ENCODE data around the gene RNF183.
A peak's percentile ranks its signal among the peaks of the same experiment; 100 is the strongest.
"Not testable (repeated sequence)": the region's sequence is repeated elsewhere in the genome, so short reads cannot be mapped to it uniquely, and the experiment has no call there.

Gene RNF183

DNA sequence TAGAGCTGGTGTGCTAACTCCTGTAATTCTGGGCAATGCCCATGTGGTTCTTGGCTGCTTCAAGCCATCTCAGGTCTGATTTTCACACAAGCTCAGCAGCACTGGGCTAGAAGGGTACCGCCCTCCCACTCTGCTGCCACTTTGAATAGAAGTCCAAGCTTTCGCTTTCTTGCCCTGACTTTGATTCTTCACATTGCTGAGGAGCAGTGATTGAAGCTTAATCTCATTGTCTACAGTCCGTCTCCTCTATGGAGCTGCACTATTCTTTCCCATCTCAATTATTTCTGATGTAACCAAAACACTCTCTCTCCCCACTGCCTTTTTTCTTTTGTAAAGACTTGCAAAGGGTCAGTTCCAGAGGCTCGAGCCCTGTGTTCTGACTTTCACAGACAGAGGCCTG lies 12.9 kb upstream of the RNF183 start:
- DNase-seq, result no peak

DNA sequence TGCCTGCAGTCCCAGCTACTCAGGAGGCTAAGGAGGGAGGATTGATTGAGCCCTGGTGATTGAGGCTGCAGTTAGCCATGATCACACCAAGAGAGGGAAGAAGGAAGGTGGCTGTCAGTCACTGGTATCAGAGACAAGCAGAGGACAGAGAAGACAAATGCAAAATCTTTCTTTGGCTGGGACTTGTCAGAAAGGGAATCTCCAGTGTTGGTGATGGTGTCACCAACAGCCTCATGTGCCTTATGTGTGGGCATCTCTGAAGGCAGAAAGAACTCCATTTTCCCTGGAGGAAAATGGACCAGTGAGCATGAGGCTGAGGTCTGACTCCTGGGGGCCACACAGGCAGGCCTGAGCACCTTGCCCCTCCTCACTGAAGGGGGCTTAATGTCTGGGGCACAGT lies 12.1 kb upstream of the RNF183 start:
- DNase-seq, result no peak

DNA sequence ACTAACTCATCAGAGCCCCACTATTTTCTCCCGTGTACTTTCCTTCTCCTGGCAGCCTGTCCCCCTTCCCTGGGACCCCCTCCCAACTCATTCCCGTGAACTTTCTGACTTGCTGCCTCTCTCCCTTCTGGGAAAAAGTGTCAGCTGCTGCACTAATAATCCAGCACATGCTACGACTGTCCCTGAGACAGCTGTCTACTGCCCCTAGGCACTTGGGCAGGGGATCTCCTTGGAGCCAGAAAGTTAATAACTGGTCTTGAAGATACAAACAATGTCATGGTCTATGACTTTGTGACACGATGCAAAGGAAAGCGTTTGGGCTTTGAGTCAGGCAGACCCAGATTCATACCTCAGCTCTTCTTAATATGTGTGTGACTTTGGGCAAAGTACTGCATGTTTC lies 10.1 kb upstream of the RNF183 start:
- DNase-seq, result no peak

DNA sequence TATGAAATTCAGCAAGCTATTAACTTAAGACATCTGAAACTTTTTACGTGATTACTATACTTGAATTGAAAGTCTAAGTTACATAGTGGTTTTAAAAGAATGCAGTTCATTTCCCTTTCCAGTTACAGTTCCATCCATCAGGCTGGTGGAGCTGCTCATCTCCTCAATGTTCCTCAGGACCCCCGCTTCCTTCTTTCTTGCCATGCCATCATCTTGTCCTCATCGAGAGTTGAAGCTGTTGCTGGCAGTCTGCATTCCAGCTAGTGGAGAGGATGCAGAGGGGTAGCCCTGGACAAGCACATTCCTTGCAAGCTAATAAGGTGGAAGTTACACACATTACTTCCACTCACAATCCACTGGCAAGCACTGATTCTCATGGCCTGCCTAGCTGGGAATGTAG lies 8.8 kb upstream of the RNF183 start:
- DNase-seq, result no peak

DNA sequence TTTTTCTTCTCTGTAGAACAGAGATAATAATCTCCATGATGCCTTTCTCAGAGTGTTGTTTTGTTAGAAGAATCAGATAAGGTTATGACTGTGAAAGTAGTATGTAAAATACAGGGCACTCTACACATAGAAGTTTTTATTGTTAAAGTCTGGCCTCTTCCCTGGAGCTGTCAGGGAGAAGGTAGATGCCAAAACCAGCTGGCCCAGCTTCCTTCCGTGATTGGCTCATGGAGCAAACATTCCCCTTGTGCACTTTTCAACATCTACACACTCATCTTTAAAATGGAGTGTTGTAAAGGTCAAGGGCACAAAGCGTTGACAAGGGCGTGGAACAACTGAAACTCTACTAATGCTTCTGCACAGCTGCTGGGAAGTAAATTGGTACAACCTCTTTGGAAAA lies 7.4 kb upstream of the RNF183 start:
- peak in 1 of 5 experiments; percentile 38 for DNase-seq

DNA sequence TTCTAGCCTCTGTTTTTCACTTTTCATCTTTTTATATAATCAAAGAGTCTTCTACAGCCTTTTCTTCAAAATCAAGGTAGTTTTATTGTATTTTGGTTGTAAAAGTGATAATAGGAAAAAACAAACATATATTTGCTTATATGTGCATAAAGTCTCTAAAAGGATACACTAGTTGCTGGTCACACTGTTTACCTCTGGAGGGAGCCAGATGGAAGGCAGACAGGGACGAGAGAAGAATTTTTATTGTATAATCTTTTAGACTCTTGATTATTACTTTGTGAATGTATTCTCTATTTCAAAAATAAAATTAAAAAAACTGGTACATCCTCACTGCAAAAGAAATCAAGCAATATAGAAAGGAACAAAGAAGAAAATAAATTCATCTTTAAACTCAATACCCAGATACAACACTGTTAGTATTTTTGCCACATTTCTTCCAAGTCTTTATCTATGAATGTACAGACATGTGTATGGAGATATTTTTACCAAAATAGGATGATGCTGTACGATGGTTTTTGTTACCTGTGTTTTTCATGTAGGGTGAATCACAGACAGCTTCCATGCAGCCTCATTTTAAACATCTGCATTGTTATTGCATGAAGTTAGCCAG lies 6.1 kb upstream of the RNF183 start:
- DNase-seq, result peak in 2 of 5 experiments; percentile 3 to 56

DNA sequence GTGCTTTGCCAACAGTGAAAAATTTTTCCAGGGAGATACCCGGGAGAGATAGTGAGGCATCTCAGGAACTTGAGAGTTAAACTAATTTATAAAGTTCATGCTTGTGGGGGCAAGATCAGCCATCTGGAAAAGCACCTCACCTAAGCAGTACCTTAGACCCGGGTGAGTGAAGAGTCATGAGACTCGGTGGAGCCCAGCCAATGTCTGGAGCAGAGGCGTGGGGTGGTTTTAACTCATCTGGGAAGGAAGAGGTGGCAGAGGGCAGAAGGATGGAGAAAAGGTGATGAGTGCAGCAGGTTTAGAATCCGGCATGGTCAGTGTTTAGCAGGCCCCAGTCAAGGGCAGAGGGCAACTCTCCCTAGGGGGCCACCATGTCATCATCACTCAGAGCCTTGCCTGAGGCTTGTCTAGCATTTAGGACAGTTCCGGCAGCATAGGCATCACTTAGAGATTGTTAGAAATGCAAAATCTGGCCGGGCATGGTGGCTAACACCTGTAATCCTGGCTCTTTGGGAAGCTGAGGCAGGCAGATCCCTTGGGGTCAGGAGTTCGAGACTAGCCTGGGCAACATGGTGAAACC lies 4.3 kb upstream of the RNF183 start:
- no peak for DNase-seq

DNA sequence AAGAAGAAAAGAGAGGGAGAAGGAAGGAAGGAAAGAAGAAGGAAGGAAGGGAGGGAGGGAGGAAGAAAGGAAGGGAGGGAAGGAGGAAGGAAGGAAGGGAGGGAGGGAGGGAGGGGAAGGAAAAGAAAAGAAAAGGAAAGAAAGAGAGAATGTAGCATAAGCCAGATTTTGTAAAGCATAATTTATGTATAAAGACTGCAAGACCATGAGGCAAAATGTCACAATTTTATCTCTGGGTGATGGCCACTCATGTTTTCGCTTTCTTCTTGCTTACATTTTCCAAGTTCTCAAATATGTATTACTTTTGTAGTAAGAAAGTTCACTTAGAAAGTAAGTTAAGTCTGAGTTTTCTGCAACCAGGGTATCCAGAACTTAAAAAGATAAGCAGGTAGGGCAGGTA lies 3.4 kb upstream of the RNF183 start:
- no peak for DNase-seq

DNA sequence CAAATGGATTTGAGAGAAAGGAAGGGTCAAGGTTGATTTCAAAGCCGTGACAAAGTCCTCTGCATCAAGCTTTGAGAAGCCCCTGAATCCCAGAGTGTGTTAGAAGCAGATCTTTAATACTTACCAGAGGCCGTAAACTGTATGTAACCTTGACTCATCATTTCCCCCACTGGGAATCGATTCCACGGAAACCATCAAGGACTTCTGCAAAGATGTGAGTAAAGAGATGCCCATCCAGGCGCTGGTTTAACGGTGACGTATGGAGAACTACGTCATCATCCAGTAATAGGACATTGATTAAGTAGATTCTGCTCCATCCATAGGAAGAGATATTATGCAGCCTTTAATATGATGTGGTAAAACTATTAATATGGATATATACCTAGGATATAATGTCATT lies 1.6 kb downstream of the RNF183 start:
- DNase-seq, result no peak

DNA sequence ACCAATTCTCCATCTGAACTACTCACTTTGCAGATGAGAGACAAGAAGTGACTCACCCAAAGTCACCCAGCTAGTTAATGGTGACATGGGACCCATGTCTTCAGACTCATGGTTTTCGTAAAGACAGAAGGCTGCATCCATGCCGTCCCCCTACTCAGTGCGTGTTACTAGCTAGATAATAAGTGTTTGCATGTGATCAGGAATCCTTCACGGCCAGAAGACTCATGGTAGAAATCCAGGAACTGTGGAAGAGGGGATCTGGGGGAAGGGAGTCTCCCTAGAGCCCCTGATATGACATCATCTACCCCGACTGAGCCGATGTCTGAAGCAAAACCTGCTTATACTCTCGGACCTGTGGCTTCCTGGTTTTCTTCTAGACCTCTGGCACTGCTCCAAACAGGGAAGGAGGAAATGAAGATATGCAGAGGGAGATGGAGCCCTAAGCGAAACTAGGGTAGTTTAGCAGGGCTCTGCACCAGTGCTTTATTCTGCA lies 3.3 kb downstream of the RNF183 start:
- DNase-seq, result no peak

DNA sequence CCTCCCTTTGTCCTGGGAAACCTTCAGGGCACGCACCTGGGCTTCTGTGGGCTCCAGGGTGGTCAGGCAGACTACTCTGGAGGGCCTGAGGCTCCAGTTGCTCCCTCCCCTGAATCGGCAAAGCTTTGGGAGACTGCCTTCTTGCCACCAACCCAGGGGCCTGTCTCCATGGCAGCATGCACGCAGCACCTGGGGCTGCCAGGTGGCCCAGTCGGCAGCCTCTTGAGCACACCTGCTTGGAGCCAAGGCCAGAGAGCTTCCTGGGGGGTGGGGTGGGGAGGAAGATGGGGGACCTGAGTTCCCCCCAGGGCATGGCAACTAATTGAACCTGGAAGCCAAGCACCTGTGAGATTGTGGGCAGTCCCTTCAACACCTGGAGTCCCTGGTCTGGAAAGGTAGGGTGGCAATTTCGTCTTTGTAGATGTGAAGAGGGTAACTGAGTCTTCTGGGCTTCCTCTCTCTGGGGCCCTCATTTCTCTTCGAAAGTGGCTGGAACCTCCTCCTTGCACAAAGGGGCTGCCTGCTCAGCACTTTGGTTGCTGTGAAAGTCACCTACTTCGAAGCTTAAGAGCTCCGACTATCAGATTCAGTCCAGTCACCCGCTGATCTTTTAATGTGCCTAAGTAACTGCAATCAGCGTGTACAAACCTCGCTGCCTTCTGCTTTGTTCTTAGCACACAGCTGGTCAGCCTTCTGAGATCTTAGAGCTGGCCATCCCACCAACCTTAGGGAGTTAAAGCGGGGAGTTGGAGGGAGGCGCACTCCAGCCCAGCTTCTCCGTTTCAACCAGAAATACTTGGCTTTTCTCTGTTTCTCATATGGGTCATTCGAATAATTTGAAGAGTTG lies 4.0 kb downstream of the RNF183 start:
- DNase-seq, result no peak

DNA sequence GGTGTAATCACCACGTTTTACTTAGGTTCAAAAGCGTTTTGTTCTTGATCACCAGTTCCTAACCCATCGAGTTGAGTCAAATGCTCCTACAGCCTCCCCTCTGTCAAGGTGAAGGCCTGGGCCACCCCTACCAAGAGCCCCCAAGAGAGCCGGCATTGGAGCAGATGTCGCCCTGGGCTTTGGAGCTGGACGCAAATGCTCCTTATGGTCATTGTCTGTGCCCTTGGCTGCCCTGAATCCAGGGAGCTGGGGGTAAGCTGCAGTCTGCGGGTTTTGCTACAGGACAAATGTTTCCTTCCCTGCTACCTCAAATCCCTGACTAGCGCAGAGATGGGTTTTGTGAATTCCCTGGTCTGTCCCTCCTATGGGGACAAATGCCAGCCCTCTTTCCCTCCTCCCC lies 4.9 kb downstream of the RNF183 start:
- DNase-seq, result no peak

DNA sequence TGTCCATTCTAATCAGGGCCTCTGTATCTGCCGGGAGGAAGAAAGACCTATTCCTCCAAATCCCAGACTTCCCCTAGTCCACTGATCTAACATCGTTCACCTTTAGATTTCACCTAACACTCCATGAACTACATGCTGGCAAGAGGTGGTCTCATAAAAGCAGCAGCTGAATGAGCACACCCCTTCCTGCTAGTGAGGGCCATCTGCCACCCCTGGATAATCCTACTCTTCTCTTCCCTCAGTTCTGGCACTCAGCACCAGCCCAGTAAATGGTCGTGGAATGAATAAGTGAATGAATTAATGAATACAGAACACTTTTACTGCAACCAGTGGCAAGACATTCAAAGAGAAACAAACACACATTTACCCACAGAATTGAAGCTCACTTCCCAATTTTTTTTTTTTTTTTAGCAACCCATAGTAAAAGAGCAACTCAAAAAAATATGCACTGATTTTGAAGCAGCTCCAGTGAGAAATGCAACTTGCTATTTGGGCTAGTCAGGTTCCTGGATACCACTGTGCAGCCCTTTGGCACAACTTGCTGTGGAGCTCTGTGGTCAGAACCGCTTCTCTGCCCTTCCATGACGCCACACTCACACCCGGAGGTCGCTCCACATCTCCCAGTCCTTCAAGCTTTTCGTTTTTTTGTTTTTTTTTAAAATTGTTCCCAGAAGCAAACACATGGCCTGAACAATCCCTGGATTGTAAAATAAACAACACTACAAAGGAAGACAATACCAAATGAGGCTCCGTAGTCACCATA lies 6.2 kb downstream of the RNF183 start:
- DNase-seq, result no peak

DNA sequence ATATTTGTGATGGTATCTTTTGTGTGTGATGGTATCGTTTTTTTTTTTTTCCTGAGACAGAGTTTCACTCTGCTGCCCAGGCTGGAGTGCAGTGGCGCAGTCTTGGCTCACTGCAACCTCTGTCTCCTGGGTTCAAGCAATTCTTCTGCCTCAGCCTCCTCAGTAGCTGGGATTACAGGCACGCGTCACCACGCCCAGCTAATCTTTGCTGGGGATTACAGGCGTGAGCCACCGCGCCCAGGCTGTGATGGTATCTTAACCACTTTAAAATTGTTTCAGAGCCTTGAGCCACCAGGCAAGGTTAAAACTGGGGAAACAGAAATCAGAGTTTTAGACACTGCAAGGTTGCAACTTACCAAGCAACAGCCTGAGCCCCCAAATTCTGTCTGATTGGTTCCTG lies 6.9 kb downstream of the RNF183 start:
- DNase-seq, result not testable (repeated sequence)

DNA sequence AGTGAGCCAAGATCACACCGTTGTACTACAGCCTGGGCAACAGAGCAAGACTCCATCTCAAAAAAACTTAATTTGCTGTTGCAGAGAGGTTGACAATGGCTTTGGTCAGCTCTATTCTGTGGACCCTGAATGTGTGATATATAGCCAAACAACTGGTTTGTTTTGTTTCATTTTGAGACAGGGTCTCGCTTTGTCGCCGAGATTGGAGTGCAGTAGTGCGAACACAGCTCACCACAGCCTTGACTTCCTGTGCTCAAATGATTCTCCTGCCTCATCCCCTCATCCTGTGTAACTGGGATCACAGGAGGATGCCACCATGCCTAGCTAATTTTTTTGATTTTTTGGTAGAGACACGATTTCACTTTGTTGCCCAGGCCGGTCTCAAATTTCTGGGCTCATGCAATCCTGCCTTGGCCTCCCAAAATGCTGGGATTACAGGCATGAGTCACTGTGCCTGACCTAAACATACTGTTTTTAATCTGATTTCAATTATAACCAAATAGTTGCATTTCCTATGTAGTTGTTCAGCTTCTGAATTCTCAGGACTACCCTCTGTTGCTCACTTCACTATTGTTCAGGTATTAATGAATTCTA lies 9.8 kb downstream of the RNF183 start:
- DNase-seq, result peak in 1 of 5 experiments; percentile 27

DNA sequence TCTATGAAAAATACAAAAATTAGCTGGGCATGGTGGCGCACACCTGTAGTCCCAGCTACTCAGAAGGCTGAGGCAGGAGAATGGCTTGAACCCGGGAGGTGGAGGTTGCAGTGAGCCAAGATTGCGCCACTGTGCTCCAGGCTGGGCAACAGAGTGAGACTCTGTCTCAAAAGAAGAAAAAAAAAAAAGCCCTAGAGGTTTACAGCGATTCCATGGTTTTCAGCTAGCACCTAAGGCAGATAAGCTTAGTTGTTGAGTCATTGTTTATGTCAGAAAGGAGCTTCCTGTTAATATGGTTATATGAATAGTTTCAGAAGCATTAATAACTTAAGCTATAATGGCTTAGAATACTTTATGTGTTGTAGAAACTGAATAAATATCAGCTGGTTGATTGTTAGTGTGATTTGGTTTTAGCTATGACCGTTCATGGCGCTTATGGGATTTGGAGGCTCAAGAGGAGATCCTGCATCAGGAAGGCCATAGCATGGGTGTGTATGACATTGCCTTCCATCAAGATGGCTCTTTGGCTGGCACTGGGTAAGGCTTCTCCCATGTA lies 13.0 kb downstream of the RNF183 start:
- DNase-seq, result no peak

DNA sequence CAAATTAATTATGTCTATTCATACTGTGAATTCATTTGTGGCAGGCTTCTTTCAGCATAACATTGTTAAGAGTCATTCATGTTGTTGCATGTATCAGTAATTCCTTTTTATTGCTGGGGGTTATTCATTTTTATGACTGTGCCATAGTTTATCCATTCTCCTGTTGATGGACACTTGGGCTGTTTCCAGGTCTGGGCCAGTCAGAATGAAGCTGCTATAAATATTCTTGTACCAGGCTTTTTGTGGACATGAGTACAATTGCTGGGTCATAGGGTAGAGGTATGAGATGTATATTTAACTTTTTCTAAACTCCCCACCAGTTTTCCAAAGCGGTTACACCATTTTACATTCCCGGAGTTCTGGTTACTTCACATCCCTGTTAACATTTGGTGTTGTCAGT lies 14.1 kb downstream of the RNF183 start:
- DNase-seq, result no peak

DNA sequence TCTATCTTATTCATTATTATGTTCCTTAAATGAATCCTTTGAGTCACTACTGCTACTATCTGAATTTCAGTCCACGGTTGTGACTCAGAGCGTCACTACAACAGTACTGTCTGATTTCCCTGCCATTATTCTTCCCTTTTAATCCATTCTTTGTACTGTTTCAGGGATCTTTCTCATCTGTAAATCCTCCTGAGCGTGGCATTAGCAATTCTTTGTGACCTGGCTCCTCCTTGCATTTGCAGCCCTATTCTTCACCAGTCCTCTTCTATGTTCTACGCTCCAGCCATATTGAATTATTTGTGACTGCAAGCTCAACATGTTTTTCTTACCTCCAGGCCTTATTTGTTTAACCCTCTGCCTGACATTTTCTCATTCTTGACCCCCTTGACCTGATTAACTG lies 21.8 kb downstream of the RNF183 start:
- DNase-seq, result no peak

DNA sequence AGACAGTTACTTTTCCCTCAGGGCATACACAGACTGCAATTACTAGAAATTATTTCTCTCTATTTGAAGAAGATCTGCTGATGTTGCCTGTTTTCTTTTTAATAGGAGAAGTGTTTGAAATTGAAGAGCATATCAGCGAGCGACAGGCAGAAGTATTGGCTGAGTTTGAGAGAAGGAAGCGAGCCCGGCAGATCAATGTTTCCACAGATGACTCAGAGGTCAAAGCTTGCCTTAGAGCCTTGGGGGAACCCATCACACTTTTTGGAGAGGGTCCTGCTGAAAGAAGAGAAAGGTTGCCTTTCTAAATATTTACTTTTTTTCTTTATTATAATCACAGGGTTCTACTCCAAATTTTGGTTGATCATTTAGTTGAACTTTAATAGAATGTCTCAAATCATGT lies 24.3 kb downstream of the RNF183 start:
- DNase-seq, result no peak

DNA sequence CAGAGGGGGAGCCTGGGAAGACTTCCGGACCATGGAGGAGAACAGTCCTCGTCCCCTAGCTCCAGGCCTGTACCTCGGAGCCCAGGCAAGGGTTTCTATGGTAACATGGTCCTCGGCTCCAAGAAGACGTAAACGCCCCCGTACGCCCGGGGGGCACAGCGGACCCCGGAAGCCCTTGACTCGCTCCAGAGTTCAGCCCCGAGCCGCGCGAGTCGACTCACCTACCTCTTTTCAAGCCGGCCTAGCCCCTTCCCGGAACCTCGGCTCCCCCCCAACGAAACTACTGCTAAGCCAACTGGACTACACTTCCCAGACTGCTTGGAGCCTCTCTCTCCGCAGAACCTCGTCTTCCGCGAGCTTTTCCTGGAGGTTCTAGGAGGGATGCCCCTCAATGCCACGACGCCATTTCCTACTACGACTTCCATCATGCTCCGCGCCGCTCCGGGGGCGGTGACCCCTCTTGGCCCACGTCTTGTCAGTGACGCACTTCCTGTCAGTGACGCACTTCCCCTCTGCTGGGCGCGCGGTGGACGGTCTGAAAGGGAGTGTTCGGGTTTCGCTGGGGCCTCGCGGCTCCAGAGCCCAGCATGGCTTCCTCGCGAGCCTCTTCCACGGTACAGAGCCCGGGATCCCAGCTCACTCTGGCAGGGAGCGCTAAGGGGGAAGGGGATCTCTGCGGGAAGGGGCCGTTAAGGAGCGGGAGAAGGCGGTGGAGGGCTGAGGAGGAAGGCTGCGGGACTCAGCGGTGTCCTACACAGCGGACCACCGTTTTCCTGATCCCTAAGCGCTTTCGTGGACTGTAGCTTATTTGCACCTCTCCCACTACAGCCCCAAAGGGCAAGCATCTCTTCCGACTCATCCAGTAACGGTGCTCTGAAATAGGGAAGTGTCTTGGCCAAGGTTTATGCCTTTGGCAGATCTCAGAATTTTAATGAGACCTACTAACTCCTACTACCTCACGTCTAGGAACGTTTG lies 27.7 kb downstream of the RNF183 start, which contains the start of the genes CDC26 and PRPF4:
Gene CDC26, minus strand, starts transcription at position 416 of the 975 bp plus-strand sequence. CDS start 3,065 bp downstream, outside the sequence.
Gene PRPF4, plus strand, starts transcription at position 502 of the 975 bp plus-strand sequence. Its CDS starts 86 bp downstream, at position 588.
- peak; percentile 89 to 98 (median 93) for DNase-seq

Measured in T-helper 2 cell (primary cell).